IMR-90 (cell line): ENCODE data around the gene SMARCA2.

ENCODE experiments used
- BHLHE40 ChIP-seq: fragments of 150-350 bp; IDR thresholded peaks from 2 replicates; pipeline ENCODE4 v1.6.1; 2016; ENCODE audit warnings: mild to moderate bottlenecking, low read depth, low read length
- CEBPB ChIP-seq: IDR thresholded peaks from 2 replicates; pipeline ENCODE4 v1.6.1; 2012; ENCODE audit warnings: low read depth, low read length, improper control_type of control experiment
- CTCF ChIP-seq: conservative IDR thresholded peaks from 2 replicates; pipeline ENCODE4 v1.5.1; 2012; ENCODE audit warnings: mild to moderate bottlenecking, low read depth, low read length, improper control_type of control experiment
- ELK1 ChIP-seq: fragments of 150-350 bp; IDR thresholded peaks from 2 replicates; pipeline ENCODE4 v1.6.1; 2016; ENCODE audit warnings: low read depth, mild to moderate bottlenecking, low read length, moderate library complexity, borderline replicate concordance
- FOS ChIP-seq: fragments of 150-350 bp; IDR thresholded peaks from 2 replicates; pipeline ENCODE4 v1.6.1; 2016; ENCODE audit warnings: low read depth, low read length
- MAFK ChIP-seq: IDR thresholded peaks from 2 replicates; pipeline ENCODE4 v1.6.1; 2012; ENCODE audit warnings: low read depth, low read length, improper control_type of control experiment
- MXI1 ChIP-seq: IDR thresholded peaks from 2 replicates; pipeline ENCODE4 v1.6.1; 2012; ENCODE audit warnings: low read depth, mild to moderate bottlenecking, low read length, moderate library complexity, borderline replicate concordance
- POLR2A ChIP-seq: IDR thresholded peaks from 2 replicates; pipeline ENCODE4 v1.6.1; 2012; ENCODE audit warnings: mild to moderate bottlenecking, low read depth, low read length
- RAD21 ChIP-seq: IDR thresholded peaks from 2 replicates; pipeline ENCODE4 v1.6.1; 2012; ENCODE audit warnings: low read length, improper control_type of control experiment
- RCOR1 ChIP-seq: IDR thresholded peaks from 2 replicates; pipeline ENCODE4 v1.6.1; 2012; ENCODE audit warnings: mild to moderate bottlenecking, low read length, improper control_type of control experiment; ENCODE audit not compliant: insufficient replicate concordance
- RFX5 ChIP-seq: IDR thresholded peaks from 2 replicates; pipeline ENCODE4 v1.8.0; 2012; ENCODE audit warnings: low read depth, mild to moderate bottlenecking, low read length, moderate library complexity
- SMC3 ChIP-seq: fragments of 150-350 bp; IDR thresholded peaks from 2 replicates; pipeline ENCODE4 v1.6.1; 2016; ENCODE audit warnings: low read depth, mild to moderate bottlenecking, antibody characterized with exemption, low read length, moderate library complexity
- TF ChIP-seq, protein P1 (sequence below): fragments of 150-350 bp; IDR thresholded peaks from 2 replicates; pipeline ENCODE4 v1.6.1; 2017; ENCODE audit warnings: mild to moderate bottlenecking, antibody characterized with exemption, low read length, low read depth

DNA sequence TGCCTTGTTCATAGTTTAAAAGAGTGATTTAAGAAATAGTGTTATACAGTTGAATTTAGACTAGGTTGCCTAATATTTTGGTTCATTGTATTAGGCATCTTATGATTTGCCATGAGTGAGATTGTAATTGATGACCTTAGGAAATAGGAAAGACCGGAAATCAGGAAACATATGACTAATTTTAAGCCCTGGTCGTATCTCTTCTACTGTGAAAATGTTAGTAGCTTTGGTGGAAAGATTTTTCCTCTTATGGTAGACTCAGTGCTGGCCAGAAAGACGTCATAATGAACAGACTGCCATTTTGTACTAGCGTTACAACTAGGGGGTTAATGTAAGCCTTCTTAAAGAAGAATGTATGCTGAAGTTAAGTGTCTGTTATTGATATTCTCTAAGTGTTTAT lies 21.7 kb downstream of the SMARCA2 start:
- TF ChIP-seq POLR2A (no peak), BHLHE40 (no peak), CTCF (no peak), SMC3 (no peak), RCOR1 (no peak), RFX5 (no peak), RAD21 (no peak), FOS (no peak), MXI1 (no peak), ELK1 (no peak), CEBPB (no peak), MAFK (no peak)
- TF ChIP-seq, protein P1, sequence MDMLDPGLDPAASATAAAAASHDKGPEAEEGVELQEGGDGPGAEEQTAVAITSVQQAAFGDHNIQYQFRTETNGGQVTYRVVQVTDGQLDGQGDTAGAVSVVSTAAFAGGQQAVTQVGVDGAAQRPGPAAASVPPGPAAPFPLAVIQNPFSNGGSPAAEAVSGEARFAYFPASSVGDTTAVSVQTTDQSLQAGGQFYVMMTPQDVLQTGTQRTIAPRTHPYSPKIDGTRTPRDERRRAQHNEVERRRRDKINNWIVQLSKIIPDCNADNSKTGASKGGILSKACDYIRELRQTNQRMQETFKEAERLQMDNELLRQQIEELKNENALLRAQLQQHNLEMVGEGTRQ: no peak
